ENCODE results near the gene MED12L.

Gene MED12L

DNA sequence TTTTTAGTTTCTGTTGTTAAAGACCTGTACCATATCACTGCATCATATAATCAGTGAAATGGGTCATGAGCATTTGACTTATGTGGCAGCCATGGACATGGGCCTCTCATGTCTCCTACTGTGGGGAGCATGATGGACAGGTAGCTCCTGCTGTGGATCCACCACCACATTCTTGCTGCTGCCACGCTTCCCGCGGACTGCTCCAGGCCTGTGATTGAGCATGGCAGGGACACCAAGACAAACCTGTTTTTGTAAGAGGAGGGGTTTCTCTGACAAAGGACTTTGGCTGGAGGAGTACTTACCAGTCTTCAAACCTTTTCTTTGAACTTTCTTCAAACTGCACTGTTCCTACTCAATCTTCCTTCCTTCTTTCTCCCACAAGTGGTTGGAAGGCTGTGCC, 210.8 kb downstream of the MED12L start:
- DNase-seq (ENCODE audit: low read depth, low spot score): no peak

DNA sequence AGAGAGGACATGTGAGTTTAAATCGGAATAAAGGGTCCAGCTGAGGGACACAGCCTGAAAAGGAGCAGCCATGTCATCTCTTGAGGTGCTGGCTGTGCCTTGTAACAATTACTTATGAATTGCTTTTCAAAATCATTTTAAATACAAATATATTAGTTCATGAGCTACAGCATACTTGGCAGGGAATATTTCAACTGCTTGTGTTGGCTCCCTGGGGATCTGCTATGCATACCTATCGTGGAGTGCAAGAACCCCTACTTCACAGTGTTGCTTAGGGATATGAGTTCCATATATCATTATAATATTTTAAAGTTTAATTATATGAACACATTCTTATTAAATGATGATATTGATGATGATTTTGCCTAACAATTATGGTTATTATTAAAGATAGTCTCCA, 212.0 kb downstream of the MED12L start:
- DNase-seq (ENCODE audit: low read depth, low spot score): no peak

GRCh38 chr3:151299006-151299405, 213.5 kb downstream of the MED12L start:
- no peak for DNase-seq (ENCODE audit: low read depth, low spot score)

DNA sequence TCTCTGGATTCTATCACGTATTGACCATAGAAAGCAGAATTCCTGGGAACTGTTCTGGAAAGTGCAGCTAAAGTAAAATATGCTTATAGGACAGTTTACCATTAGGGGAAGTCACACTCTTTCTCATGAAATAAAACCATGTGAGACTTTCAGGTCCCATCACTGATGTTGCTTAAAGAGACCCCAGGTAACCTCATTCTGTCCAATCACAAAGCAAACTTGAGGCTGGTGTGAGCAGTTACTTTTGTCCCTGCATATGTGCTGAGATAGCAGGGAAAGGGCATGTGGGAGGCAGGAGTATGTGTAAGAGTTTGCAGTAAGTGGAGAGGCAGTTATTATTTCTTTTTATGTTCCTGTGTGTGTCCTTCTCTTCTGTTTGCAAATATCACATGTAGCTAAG, 215.1 kb downstream of the MED12L start:
- no peak for DNase-seq (ENCODE audit: low read depth, low spot score)

DNA sequence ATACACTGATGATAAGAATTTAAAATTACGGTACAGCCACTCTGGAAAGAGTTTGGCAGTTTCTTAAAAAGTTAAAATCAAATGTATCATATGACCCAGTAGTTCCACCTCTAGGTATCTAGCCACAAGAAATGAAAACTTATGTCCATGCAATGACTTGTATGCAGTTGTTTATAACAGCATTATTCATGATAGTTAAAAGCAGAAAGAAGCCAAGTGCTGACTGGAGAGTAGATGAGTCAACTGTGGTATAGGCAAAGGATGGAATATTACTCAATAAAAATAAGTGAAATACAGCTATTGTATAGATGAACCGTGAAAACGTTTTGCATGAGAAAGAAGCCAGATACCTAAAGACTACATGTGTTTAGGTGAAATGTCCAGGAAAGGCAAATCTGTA, 216.3 kb downstream of the MED12L start:
- DNase-seq (ENCODE audit: low read depth, low spot score): no peak

- DNase-seq (ENCODE audit: low read depth, low spot score): no peak
Observed at GRCh38 chr3:151303751-151304150, 218.3 kb downstream of the MED12L start.

GRCh38 chr3:151305060-151305774, 219.8 kb downstream of the MED12L start:
- DNase-seq (ENCODE audit: low read depth, low spot score): no peak

GRCh38 chr3:151305775-151306151, 220.3 kb downstream of the MED12L start:
- DNase-seq (ENCODE audit: low read depth, low spot score): no peak

DNA sequence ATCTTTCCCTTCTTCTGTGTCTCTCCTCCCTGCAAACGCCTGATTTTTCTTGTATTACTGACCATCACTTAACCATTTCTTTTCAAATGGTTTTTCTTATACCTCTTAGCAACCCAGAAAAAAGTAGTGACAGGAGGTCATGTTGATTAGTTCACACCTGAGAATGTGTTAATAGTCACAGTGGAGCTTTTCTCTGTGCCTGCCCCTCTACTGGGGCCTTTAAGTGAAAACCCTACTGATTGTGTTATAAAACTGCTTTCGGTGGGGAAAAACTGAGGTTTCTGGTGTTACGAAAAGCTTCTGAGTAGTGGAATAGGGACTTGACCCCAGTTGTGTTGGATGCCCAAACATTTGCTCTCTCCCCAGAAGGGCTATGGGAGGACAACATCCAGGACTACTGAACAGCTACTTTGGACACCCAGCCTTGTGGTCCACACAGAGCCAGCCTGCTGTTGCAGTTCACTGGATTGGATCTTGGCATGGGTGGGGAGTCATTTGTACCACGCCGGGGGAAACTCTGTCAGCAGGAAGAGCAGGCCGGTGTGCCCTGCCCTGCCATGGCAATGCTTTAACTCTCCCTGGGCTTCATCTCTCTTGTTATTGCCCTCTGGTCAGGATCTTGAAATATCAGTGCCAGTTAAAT, 220.8 kb downstream of the MED12L start:
- DNase-seq (ENCODE audit: low read depth, low spot score): no peak

DNA sequence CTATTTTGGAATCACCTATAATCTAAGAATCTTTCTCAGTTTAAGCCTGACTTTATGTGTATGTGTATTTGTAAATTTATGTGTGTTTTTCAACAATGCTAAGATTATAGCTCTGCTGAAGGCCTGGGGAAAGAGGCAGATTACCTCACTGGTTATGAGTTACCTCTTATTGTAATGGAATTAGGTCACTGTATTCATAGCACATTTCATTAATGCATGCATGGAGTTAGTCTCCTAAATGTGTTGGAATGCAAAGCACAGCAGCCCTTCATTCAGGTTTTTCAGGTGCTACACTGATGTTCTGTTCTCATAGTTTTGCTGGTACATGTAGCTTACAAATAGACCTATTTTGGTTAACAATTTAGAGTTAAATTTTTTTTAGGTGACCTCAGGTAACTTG, 221.7 kb downstream of the MED12L start:
- DNase-seq (ENCODE audit: low read depth, low spot score): no peak

- DNase-seq (ENCODE audit: low read depth, low spot score): no peak
Observed at GRCh38 chr3:151307583-151308488, 222.4 kb downstream of the MED12L start.

- DNase-seq (ENCODE audit: low read depth, low spot score): no peak
Observed at GRCh38 chr3:151309566-151309965, 224.1 kb downstream of the MED12L start.

DNA sequence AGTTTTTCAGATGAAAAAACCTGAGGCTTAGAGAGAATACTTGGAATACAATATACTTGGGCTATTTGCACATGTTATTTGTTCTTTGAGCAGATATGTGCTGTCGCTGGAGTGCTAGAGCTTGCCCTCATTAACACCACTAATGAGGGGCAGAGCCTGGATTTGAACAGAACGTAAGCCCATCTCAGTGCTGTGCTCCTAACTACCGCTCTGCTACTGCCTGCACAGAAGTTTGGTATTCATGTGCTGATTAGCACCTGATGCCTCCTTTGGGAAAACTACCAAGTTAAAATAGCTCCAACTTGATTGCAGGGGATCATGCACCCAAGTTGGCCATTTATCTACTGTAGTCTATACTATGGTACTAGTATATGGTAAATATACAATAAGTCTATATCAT, 227.5 kb downstream of the MED12L start:
- DNase-seq (ENCODE audit: low read depth, low spot score): no peak

- no peak for DNase-seq (ENCODE audit: low read depth, low spot score)
Observed at GRCh38 chr3:151314137-151314536, 228.7 kb downstream of the MED12L start.

DNA sequence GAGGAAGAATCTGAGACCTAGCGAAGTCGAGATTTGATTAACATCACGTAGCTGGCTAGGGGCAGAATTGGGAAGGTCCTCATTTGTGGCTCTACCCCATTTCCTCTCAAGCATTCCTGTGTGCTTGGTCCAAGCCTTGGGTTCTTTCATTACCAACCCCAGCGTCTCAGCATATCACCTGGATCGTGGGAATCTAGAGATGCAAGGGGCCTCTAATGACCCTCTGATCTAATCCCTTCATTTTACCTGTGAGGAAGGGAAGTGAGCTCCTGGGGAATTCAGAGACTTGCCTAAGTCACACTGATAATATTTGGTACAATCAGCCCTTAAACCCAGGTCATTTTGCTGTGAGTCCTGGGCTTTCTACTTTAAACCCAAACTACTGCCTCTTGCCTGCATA, 229.1 kb downstream of the MED12L start:
- DNase-seq (ENCODE audit: low read depth, low spot score): no peak

- DNase-seq (ENCODE audit: low read depth, low spot score): no peak
Observed at GRCh38 chr3:151315136-151315535, 229.7 kb downstream of the MED12L start.

GRCh38 chr3:151315846-151316245, 230.4 kb downstream of the MED12L start:
- no peak for DNase-seq (ENCODE audit: low read depth, low spot score)

- DNase-seq (ENCODE audit: low read depth, low spot score): no peak
Observed at GRCh38 chr3:151316267-151316991, 231.0 kb downstream of the MED12L start, which contains the start of gene GPR87. Gene GPR87 (minus strand): TSS chr3:151316820. CDS start chr3:151300100, 16,720 bp downstream.

DNA sequence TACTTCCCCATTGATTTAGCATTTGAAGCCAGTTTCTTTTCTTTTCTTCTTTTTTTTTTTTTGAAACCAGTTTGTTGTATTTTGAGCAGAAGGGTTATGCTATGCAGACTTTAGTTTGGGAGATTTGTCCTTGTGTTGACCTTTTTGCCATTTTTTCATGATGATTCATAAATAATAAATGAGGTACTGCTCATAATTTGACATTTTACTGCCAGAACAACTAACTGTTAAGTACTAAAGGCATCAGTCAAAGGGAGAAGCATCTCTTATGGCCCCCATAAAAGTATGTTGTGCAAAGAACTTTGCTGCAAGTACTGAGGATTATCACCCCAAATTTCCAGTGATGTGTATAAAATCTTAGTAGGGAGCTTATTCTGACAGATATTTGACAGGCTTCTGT, 232.8 kb downstream of the MED12L start:
- no peak for DNase-seq (ENCODE audit: low read depth, low spot score)

DNA sequence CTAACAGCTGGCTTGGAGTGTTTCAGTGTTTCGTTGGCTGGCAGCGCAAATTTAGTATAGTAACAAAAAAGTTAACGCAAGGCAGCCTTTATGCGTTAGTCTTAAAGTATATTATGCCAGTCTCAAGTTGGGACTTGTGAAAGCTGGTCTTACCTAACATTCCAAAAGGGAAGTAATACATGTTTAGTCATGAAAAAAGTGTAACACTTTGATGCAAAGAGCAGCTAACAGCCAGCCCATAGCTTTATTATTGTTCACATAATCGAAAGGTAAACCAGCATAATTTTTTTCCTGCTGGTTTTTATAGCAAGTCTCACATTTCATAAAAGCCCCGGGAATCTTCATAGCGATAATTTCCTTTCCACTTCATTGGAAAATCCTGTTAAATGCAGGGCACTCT, 233.5 kb downstream of the MED12L start:
- DNase-seq (ENCODE audit: low read depth, low spot score): no peak

- DNase-seq (ENCODE audit: low read depth, low spot score): no peak
Observed at GRCh38 chr3:151319628-151320027, 234.2 kb downstream of the MED12L start.

DNA sequence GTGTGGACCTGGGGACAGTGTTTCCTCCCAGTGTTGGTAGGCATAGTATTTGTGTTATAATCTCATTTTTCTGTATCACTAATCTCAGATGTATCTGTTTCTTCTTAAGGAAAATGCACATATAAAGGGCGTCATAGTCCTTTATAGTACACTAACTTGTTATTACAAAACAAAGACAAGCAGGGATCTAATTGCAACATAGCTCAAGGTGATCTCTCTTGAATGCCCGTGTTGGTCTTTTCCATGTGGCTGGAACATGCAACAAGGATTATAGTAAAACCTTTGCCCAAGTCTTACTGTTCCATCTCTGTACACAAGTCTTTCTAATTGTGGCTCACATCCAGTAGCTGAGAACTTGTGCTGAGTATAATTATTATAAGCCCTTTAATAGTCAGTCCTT, 234.7 kb downstream of the MED12L start:
- DNase-seq (ENCODE audit: low read depth, low spot score): no peak
